H1 (cell line): ENCODE measurements around the gene EXT2. TPM values are rescaled to one million over a fixed set of nuclear protein-coding genes. Genes with fewer than 3 reads are reported as not detected.

Experiments
- BACH1 ChIP-seq: IDR thresholded peaks from 2 replicates; pipeline ENCODE4 v1.6.1; 2012; ENCODE audit warnings: low read length, improper control_type of control experiment
- RBBP5 ChIP-seq: IDR thresholded peaks from 2 replicates; pipeline ENCODE4 v1.7.1; 2012; ENCODE audit warnings: low read depth, mild to moderate bottlenecking, inconsistent platforms, low read length, moderate library complexity, borderline replicate concordance
- RXRA ChIP-seq: IDR thresholded peaks from 2 replicates; pipeline ENCODE4 v1.6.1; 2011; ENCODE audit warnings: low read depth, mild to moderate bottlenecking, low read length, moderate library complexity; ENCODE audit not compliant: insufficient read depth
- SIX5 ChIP-seq: IDR thresholded peaks from 2 replicates; pipeline ENCODE4 v1.6.1; 2011; ENCODE audit warnings: mild to moderate bottlenecking, low read depth, low read length
- SP2 ChIP-seq: IDR thresholded peaks from 2 replicates; pipeline ENCODE4 v1.6.1; 2012; ENCODE audit warnings: mild to moderate bottlenecking, low read length, inconsistent platforms
- polyA plus RNA-seq, 7 experiments: library from polyadenylated mRNA; depleted of rRNA in 3 of 7; stranded (reverse) in 5 of 7; unstranded in 2 of 7; fragments of >200 nt in 5 of 7; fragments of 200-250 nt in 2 of 7; gene quantifications; 1 replicate in 5 of 7; 2 replicates in 1 of 7; 4 replicates in 1 of 7; pipeline versions ENCODE4 v1.2.1 to v1.2.3, GENCODE V29; 2011 to 2013; ENCODE audit warnings: missing spikeins in 2 of 7, mixed read lengths in 2 of 7
- total RNA-seq: library from RNA; stranded (reverse); fragmentation: NEBNext Ultra II Directional; extraction: Animal tissue kit (Norgen Biotek cat#: 25700); gene quantifications from 2 replicates; pipeline ENCODE4 v1.2.1, GENCODE V29; 2021

The EXT2 gene
- total and polyA plus RNA-seq, 2 of the 8 experiments (the other 6 are each of a cell fraction or from before 2014, with no cell fraction given), result 29.8 to 42.8 TPM

- TF ChIP-seq RXRA, result no peak
- no peak for TF ChIP-seq BACH1
- no peak for TF ChIP-seq SIX5
- no peak for TF ChIP-seq SP2
- no peak for TF ChIP-seq RBBP5
Measured at GRCh38 chr11:44171518-44171917, 76.0 kb downstream of the EXT2 start (continued).
